LNCAP (cell line): ENCODE results near the gene NPAS3.

Experiments used
- CTCF ChIP-seq: fragments of 450-650 bp; IDR thresholded peaks from 2 replicates; pipeline ENCODE4 v1.5.1; 2017; ENCODE audit warnings: mild to moderate bottlenecking

Gene NPAS3

GRCh38 chr14:33294419-33294818 lies 355.7 kb downstream of the NPAS3 start:
- no peak for TF ChIP-seq CTCF

GRCh38 chr14:33297565-33297964 lies 358.9 kb downstream of the NPAS3 start:
- no peak for TF ChIP-seq CTCF

- TF ChIP-seq CTCF, result no peak
These were observed 369.1 kb downstream of the NPAS3 start for GRCh38 chr14:33307691-33308251.

GRCh38 chr14:33309106-33309505 lies 370.4 kb downstream of the NPAS3 start:
- TF ChIP-seq CTCF, result no peak

- TF ChIP-seq CTCF, result no peak
These were observed 376.5 kb downstream of the NPAS3 start for GRCh38 chr14:33315217-33315616.

GRCh38 chr14:33315721-33316120 lies 377.0 kb downstream of the NPAS3 start:
- TF ChIP-seq CTCF, result no peak

GRCh38 chr14:33317675-33318074 lies 379.0 kb downstream of the NPAS3 start:
- no peak for TF ChIP-seq CTCF

GRCh38 chr14:33323979-33324378 lies 385.3 kb downstream of the NPAS3 start:
- no peak for TF ChIP-seq CTCF
